GM19099 (cell line): Measurements from ENCODE around the gene SYNGR4.

Experiments used
- POLR2A ChIP-seq: IDR thresholded peaks from 3 replicates; pipeline ENCODE4 v1.6.1; 2011; ENCODE audit warnings: low read depth; ENCODE audit not compliant: insufficient read length; ENCODE audit errors: extremely low read depth

The SYNGR4 gene

GRCh38 chr19:48333467-48334384, 30.4 kb upstream of the SYNGR4 start:
- peak; percentile 67 for TF ChIP-seq POLR2A

- no peak for TF ChIP-seq POLR2A
Observed at GRCh38 chr19:48338253-48338755, 25.9 kb upstream of the SYNGR4 start.

- TF ChIP-seq POLR2A, result no peak
Observed at GRCh38 chr19:48338802-48339503, 25.2 kb upstream of the SYNGR4 start.

- no peak for TF ChIP-seq POLR2A
Observed at GRCh38 chr19:48340995-48341394, 23.2 kb upstream of the SYNGR4 start.

- TF ChIP-seq POLR2A, result no peak
Observed at GRCh38 chr19:48341515-48342413, 22.4 kb upstream of the SYNGR4 start.

- no peak for TF ChIP-seq POLR2A
Observed at GRCh38 chr19:48342414-48342738, 21.8 kb upstream of the SYNGR4 start.

- TF ChIP-seq POLR2A, result no peak
Observed at GRCh38 chr19:48342841-48343540, 21.2 kb upstream of the SYNGR4 start.

GRCh38 chr19:48344892-48345291, 19.3 kb upstream of the SYNGR4 start:
- TF ChIP-seq POLR2A, result no peak

- TF ChIP-seq POLR2A, result no peak
Observed at GRCh38 chr19:48346191-48346590, 18.0 kb upstream of the SYNGR4 start.

- no peak for TF ChIP-seq POLR2A
Observed at GRCh38 chr19:48348045-48348444, 16.1 kb upstream of the SYNGR4 start.

GRCh38 chr19:48348737-48349136, 15.4 kb upstream of the SYNGR4 start:
- TF ChIP-seq POLR2A, result no peak

GRCh38 chr19:48350856-48351255, 13.3 kb upstream of the SYNGR4 start:
- TF ChIP-seq POLR2A, result no peak

- no peak for TF ChIP-seq POLR2A
Observed at GRCh38 chr19:48351341-48351752, 12.8 kb upstream of the SYNGR4 start.

- no peak for TF ChIP-seq POLR2A
Observed at GRCh38 chr19:48353677-48354076, 10.5 kb upstream of the SYNGR4 start.

- no peak for TF ChIP-seq POLR2A
Observed at GRCh38 chr19:48354332-48354992, 9.7 kb upstream of the SYNGR4 start.
